DMS79 treated with DMSO at 0.1 percent for 48 hours (cell line): Measurements from ENCODE around the gene CCP110.

Experiments used
- DNase-seq: peaks from one replicate; lab custom pipeline; 2025; lab: John Stamatoyannopoulos, UW

CCP110 gene, protein sequence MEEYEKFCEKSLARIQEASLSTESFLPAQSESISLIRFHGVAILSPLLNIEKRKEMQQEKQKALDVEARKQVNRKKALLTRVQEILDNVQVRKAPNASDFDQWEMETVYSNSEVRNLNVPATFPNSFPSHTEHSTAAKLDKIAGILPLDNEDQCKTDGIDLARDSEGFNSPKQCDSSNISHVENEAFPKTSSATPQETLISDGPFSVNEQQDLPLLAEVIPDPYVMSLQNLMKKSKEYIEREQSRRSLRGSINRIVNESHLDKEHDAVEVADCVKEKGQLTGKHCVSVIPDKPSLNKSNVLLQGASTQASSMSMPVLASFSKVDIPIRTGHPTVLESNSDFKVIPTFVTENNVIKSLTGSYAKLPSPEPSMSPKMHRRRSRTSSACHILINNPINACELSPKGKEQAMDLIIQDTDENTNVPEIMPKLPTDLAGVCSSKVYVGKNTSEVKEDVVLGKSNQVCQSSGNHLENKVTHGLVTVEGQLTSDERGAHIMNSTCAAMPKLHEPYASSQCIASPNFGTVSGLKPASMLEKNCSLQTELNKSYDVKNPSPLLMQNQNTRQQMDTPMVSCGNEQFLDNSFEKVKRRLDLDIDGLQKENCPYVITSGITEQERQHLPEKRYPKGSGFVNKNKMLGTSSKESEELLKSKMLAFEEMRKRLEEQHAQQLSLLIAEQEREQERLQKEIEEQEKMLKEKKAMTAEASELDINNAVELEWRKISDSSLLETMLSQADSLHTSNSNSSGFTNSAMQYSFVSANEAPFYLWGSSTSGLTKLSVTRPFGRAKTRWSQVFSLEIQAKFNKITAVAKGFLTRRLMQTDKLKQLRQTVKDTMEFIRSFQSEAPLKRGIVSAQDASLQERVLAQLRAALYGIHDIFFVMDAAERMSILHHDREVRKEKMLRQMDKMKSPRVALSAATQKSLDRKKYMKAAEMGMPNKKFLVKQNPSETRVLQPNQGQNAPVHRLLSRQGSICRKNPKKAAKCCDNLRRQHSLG

DNA sequence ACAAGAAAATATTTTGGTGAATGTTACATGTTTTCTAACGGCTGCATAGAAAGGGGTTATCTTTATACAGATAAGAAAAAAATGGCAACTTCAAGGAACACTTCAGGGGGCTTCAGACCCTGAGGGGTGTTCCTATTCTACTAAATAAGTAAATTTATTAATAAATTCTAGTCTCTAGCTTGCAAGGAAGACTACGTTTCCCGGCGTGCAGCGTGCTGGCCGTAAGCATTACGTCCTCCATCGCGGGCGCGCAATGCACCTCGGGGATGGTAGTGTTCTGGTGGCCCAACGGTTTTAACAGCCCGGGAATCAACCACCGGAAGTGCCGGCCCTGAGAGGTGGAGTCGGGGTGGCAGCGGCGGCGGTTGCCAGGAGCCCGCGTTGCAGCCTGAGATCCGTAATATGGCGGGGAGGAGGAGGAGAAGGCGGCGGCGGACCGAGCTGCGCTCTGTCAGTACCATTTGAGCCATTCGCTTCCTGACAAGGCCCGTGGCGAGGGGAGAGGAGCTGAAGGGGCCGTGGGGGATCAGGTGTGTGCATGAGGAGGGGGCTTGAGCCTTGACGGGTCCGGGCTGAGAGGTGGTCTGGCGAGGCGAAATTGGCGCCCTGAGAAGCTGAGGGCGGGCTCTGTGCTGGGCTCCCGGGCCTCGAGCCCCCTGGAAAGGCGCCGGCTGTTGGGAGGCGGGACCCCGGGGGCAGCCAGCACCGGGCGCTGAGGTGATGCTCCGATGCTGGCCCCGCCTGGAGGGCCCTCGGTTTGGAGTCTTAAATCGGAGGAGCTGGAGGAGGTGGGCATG is at the start of gene CCP110:
TSS of gene CCP110 (plus strand) at position 384 of the 797 bp plus-strand sequence. CDS start 3,940 bp downstream, outside the sequence.
- DNase-seq = peak; percentile 93

DNA sequence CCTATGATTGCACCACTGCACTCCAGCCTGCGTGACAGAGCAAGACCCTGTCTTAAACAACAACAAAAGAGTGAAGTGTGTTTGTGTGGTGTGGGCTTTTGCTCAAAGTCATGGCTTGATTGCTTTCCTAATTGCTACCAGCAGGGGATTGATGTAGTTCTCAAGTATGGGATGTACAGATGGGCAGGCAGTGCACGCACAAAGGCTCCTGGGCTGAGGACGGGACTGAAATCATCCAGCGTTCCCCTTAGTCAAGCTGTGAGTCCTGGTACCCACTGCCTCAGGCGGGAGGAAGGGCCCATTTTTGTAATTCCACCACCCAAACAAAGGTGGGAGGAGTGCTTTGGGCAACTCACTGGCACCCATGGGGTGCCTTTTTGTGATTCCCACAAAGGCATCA is 49.1 kb upstream of the CCP110 start:
- no peak for DNase-seq

DNA sequence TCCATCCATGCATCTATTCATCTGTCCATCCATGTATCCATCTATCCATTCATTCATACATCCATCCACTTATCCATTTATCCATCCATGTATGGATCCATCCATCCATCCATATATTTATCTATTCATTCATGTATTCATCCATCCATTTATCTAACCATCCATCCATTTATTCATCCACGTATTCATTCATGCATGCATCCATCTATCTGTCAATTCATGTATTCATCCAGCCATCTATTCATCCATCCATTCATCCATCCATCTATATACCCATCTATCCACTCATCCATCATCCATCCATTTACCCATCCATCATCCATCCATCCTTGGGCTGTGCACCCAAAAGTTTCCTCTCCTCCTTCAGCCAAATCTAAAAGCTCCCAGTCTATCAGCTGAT is 45.2 kb upstream of the CCP110 start:
- DNase-seq = no peak

DNA sequence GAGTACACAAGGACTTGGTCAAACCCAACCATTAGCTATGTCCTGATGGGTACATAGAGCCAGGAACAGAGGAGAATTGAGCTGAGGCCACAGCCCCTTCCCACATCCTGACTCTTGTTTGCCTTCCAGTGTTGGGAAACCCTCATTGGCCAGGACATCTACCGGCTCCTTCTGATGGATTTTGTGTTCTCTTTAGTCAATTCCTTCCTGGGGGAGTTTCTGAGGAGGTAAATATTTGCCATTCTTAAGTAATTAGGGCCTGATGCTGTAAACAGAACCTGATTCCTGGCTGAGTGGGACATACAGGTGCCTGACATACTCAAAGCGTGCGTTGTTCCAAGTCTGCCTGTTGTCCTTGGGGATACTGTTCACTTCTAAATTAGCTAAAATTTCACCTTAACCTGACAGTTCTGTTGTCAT is 44.4 kb upstream of the CCP110 start:
- no peak for DNase-seq

DNA sequence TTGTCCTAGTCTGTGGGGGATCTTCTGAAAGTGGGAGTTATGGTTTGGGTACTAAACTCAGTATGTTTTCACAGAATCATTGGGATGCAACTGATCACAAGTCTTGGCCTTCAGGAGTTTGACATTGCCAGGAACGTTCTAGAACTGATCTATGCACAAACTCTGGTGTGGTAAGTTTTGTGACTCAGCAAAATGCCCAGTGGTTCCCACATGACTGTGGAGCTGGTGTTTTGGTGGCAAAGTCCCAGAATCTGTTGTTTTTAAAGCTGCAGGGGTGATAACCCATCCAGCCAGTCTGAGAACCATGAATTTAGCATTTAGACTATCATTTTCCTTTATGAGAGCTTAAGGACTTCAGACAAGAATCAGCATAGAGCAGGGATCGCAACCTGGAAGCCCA is 42.4 kb upstream of the CCP110 start:
- DNase-seq = no peak

DNA sequence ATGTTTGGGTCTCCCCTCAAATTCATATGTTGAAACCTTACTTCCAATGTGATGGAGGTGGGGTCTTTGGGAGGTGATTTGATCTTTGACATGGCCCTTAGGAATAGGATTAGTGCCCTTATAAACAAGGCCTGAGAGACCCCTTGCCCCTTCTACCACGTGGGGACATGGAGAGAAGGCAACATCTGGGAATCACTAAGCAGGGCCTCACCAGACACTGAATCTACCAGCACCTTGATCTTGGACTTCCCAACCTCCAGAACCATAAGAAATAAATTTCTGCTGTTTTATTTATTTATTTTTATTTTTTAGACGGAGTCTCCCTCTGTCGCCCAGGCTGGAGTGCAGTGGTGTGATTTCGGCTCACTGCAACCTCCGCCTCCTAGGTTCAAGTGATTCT is 42.0 kb upstream of the CCP110 start:
- no peak for DNase-seq

DNA sequence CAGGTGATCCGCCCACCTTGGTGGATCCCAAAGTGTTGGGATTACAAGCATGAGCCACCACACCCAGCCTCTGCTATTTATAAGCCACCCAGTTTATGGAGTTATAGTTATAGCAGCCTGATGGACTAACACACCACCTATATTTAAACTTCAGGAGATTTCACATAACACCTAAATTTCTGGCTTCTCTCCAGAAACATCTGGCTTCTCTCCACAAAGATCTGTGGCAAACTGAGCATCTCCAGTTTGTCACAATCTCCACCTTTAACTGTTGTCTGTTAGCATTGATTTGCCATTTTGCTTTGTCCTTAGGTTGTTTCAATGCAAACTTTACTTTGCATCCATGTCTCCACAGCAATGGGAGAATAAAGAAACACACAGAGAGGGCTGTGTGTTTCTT is 41.5 kb upstream of the CCP110 start:
- no peak for DNase-seq

DNA sequence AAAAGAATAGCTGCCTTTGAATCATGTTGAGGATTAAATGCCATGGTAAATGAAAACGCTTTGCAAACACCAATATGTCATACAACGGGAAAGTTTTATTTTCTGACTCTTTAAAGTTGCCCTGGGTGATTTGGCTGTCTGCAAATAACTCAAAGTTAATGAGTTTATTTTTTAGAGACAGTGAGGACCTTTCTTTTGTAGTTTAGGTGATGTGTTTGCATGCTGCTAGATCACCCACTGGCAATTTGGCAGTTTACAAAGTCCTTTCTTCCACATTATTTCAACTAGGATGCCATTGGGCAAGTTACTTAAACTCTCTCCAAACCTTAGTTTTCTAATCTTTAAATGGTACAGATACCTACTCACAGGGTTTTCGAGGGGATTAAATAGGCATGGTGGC is 39.6 kb upstream of the CCP110 start:
- DNase-seq = no peak

DNA sequence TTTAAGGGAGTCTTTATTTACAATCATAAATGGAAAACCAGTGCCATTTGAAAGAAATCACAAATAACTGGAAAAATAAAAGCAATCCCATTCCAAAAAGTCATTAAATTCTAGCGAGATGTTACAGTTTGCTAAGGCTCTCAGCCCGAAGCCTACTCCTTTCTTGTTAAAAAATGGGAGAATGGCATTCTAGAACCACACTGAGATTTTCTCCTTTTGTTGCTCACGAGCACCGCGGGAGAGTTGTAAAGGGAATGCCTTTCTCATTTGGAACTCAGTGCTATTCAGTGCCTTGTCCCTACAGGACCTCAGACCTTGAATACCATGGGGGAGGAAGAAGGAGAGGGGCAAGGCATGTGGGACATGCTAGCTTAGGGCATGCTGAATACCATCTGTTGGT is 38.1 kb upstream of the CCP110 start:
- DNase-seq = no peak

DNA sequence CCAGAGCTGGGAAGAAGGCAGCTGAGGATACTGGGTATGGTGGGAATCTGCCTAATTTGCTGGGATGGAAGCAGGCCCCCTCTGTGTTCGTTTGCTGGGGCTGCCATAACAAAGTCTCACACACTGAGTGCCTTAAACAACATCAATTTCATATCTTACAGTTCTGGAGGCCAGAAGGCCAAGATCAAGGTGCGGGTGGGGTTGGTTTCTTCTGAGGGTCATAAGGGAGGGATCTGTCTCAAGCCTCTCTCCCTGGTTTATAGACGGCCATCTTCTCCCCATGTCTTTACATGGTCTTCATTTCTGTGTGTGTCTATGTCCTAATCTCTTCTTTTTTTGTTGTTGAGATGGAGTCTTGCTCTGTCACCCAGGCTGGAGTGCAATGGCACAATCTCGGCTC is 37.7 kb upstream of the CCP110 start:
- DNase-seq = no peak

DNA sequence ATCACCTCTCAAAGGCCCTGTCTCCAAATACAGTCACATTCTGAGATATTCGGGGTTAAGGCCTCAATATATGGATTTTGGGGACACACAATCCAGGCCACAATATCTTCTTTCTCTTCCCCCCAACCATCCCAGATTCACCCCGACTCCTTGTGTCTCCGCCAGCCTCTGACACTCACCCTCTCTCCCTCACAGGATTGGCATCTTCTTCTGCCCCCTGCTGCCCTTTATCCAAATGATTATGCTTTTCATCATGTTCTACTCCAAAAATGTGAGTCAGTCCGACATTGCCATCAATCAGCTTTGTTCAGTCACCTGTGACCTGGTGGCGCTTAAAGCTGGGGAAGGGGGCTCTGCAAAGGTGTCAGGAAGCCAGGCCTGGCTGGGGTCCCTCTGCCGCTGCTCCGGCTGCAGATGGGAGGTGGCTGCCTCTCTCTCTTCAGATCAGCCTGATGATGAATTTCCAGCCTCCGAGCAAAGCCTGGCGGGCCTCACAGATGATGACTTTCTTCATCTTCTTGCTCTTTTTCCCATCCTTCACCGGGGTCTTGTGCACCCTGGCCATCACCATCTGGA is 36.9 kb upstream of the CCP110 start:
- DNase-seq = no peak

DNA sequence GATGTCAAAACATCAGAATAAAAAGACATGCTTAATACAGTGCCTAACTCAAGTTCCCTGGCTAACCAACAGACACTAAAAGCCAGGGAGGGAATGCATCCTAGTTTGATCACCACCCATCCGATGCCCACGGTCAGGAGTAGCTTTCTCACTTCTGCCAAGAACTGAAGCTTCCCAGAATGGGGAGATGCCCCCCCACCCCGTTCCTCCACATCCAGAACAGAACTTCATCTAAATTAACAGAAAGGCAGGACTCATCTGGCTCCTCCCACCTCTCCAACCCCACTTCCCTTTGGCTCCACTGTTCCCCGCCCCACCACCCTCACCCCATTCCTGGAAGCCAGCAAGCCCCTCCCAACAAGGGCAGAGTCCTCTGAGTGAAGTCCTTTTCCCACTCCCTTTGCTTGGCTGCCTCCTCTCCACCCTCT is 35.5 kb upstream of the CCP110 start:
- DNase-seq = no peak

DNA sequence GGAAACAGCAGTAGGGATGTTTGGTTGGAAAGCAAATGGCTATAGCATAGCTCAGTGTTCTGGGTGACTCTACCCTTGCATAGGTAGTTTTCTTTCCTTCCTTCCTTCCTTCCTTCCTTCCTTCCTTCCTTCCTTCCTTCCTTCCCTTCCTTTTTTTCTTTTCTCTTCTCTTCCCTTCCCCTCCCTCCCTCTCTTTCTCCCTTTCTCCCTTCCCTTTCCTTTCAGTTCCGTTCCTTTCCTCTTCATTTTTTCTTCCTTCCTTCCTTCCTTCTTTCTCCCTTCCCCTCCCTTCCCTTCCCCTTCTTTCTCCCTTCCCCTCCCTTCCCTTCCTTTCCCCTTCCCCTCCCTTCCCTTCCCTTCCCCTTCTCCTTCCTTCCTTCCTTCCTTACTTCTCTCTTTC is 33.1 kb upstream of the CCP110 start:
- no peak for DNase-seq

DNA sequence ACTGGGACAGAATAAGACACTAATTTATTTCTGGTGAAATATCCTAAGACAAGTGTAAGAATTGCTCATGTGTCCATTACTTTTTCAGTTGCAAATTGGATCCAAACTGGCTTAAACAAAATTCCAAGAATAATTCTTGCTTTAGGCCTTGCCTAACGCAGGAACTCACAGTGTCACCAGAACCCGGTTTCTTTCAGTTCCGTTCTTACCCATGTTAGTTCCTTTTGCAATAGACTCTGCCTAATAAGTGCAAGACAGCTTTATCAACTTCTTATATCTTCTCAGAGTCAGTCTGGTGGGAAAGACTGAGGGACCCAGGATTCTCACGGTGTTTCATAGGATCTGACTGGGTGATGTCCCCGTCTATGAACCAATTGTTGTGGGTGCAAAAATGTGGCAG is 26.6 kb upstream of the CCP110 start:
- no peak for DNase-seq

DNA sequence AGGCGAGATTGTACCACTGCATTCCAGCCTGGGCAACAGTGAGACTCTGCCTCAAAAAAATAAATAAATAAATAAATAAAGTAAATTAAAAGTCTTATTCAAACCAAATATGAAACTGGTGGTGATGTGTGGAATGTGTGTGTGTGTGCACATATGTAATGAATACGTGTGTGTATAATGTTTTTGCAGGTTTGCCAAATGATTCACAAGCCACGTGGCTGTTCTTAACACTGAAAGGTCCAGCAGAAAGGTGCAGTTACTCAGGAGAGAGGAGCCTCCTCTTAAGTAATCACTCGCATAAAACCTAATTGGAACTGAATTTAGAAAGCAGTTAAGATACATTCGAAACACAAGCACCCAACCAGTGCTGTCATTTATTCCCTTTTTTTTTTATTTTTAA is 24.7 kb upstream of the CCP110 start:
- DNase-seq = no peak

DNA sequence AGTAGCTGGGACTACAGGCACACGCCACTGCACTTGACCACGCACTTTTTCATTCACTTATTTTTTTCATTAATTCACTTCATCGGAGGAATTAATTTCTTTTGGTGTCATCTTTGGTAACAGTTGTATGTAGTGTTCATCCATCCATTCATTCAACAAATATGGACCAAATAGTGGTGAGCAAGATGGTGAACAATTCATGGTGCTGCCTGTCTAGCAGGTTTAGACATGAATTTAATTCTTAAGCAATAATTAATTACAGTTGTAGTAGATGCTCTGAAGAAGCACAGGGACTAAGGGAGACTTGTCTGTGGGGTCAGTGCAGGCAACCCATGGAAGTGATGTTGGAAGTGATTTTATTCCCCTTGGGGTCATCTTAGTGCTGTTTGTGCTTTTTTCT is 24.3 kb upstream of the CCP110 start:
- no peak for DNase-seq

DNA sequence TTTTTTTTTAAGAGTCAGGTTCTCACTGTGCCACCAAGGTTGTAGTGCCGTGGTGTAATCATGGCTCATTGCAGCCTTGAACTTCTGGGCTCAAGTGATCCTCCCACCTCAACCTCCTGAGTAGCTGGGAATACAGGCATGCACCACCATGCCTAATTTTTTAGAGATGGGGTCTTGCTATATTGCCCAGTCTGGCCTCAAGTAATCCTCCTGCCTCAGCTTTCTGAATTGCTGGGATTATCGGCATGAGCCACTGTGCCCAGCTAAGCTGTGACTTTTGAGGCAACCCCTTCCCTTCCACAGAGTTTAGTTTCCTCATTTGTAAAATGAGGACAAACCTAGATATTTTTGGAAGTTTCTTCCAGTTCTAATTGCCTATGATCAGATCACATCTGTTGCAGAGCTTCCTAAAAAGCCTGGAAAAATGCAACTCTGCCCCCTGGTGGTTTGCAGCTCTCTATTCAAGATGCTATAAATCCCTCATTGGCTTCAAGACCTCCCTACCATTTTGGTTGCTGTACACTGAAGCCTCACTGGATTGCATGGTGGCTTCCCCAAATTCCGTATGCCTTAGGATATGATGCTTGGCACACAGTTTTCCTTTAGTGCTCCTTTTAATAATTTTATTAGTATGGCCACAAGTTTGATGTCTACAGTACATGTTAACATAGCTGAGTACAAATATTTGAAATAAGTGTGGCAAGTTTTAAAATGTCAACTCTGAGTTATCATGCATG is 21.2 kb upstream of the CCP110 start:
- peak; percentile 42 for DNase-seq

DNA sequence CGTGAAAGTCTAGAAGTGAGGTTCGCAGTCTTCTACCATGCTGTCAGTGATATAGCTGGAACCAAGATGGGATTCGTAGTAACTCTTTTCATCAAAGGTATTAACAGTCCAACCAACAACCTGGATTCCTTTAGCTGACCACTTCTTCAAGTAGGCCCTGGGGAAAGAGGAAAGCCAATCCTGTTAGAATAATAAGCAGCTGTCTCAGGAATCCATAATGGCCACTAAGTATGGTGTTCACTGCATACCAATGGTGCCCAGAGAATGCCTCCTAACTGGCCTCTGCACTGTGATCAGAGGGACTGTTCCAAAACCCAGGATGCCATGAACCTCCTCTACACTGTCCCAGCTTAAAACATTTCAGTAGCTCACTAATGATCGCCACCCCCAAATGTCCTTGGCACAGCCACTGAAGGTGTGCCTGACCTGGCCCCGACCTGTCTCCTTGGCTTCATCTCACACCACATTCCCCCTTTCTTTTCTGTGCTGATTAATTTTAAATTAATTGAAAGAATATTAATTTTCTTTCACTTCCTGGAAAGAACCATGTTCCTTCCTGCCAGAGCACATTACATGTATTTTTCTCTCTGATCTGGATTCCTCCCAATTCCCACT is 20.2 kb upstream of the CCP110 start:
- DNase-seq = no peak

DNA sequence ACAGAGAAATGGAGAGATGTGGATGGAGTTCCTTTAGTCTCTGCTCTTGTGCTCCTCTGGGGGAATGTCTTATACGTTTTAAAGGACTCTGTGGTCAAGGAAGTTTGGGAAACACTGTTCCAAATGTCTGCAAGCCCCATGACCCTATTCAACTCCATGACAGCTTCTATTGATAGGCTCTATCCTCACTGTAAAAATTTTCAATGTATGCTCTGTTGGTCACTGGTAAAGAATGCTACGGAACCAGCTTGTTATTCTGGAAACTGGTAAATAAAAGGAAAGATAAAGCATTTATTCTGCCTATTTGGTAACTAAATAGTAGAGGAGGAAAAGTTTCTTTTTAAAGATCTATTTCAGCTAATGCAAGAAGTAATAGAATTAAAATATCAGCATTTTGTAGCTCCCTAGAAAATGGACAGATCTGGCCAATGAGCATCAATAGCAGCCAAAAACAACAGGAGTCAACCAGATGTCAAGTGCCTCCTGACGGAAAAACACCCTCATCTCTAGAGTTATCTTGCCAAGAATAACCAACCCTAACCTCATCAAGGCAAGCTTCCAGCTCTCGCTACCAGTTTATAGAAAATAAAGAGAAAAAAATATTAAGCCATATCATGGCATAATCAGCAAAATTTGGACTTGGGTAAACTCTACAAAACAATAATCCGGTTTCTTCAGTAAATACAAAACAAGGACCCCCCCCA is 18.0 kb upstream of the CCP110 start:
- DNase-seq = no peak

DNA sequence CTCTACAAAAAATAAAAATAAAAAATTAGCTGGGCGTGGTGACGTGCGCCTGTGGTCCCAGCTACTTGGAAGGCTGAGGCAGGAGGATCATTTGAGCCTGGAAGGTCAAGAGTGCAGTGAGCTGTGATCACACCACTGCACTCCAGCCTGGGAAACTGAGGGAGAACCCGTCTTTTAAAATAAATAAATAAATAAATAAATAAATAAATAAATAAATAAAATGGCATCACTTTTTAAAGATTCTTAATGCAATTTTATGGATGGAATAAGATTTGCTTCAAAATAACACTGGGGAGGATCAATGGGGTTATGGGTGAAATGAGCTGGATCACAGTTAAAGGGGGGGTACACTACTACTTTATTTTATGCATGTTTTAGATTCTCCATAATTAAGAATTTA is 16.8 kb upstream of the CCP110 start:
- DNase-seq = no peak
